Sigmoid colon (tissue), 3 donors: ENCODE data around the gene IQGAP1.

Experiments
- POLR2A ChIP-seq, 2 donors: fragments of 450-650 bp; IDR thresholded peaks; one replicate each; pipeline ENCODE4 v1.6.1; 2016; ENCODE audit warnings: antibody characterized with exemption in 2 of 2, mild to moderate bottlenecking in 2 of 2, moderate library complexity in 2 of 2
- TF ChIP-seq, protein P1 (sequence below), 4 experiments: fragments of 450-650 bp in 3 of 4; fragments of 200-600 bp in 1 of 4; IDR thresholded peaks; one replicate each; pipeline ENCODE4 v1.5.1; 2016 to 2019; ENCODE audit warnings: antibody characterized with exemption in 4 of 4, mild to moderate bottlenecking in 3 of 4, moderate library complexity in 2 of 4

DNA sequence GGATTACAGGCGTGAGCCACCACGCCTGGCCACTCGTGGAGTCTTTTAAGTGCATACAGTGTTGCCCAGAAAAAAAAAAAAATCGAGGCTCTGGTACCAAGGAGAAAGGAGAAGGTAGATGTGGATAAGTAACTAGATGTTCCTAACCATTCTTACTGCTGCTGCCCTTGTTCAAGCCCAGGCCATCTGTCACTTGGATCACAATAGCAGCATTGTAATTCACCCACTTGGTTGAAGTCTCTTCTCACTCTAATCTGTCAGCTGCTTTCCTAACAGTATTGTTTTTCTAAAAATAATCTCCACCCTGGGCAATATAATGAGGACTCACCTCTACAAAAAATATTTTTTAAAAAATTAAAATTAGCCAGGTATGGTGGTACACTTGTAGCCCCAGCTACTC is 83.7 kb downstream of the IQGAP1 start:
- TF ChIP-seq, protein P1, sequence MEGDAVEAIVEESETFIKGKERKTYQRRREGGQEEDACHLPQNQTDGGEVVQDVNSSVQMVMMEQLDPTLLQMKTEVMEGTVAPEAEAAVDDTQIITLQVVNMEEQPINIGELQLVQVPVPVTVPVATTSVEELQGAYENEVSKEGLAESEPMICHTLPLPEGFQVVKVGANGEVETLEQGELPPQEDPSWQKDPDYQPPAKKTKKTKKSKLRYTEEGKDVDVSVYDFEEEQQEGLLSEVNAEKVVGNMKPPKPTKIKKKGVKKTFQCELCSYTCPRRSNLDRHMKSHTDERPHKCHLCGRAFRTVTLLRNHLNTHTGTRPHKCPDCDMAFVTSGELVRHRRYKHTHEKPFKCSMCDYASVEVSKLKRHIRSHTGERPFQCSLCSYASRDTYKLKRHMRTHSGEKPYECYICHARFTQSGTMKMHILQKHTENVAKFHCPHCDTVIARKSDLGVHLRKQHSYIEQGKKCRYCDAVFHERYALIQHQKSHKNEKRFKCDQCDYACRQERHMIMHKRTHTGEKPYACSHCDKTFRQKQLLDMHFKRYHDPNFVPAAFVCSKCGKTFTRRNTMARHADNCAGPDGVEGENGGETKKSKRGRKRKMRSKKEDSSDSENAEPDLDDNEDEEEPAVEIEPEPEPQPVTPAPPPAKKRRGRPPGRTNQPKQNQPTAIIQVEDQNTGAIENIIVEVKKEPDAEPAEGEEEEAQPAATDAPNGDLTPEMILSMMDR (IDR thresholded peaks at IDR 0.05): no peak
- TF ChIP-seq POLR2A (IDR thresholded peaks at IDR 0.05): no peak
